K562 (cell line): Measurements from ENCODE around the gene PAX2. TPM values are rescaled to one million over a fixed set of nuclear protein-coding genes. Genes with fewer than 3 reads are reported as not detected.

ENCODE experiments used
- ATAC-seq: fragments of 200-7000 bp; cut with Tn5 transposase; 3 replicates; pipeline ENCODE4 v1.9.1; 2020; ENCODE audit warnings: moderate library complexity
- BruUV-seq: library from RNA; stranded (reverse); fragments of 400-500 nt; replicated peaks from 2 replicates; lab custom pipeline; 2021; lab: Mats Ljungman, UMichigan
- CTCF ChIA-PET: fragments of 300-600 bp; formaldehyde crosslinking; extraction: SDS; loops from one replicate; lab custom pipeline; 2021; ENCODE audit warnings: low intra/inter-chr PET ratio; lab: Yijun Ruan, JAX
- POLR2A ChIA-PET: fragments of 300-600, 350-650 bp; sonication (Branson Sonifier 250); formaldehyde crosslinking; extraction: SDS; loops from one replicate; lab custom pipeline; 2021; ENCODE audit warnings: antibody characterized with exemption, inconsistent platforms; lab: Yijun Ruan, JAX
- DNase-seq, 4 experiments: peaks; one replicate each; pipeline versions ENCODE4 v3.0.0 to v3.0.0-alpha.2; 2011 to 2018; ENCODE audit warnings: low spot score in 3 of 4, mixed read lengths in 3 of 4; ENCODE audit errors: extremely low read depth in 1 of 4
- FAIRE-seq: peaks from 2 replicates; lab custom pipeline; 2011; peaks lifted over from hg19 to GRCh38; lab: Jason Lieb, UNC
- H2AFZ ChIP-seq: 2 replicates; pipeline ENCODE4 v1.6.0; 2011; ENCODE audit warnings: low read depth, low read length, control low read depth, inconsistent platforms
- H3K27ac ChIP-seq: fragments of 200-600 bp; 3 replicates; pipeline ENCODE4 v1.8.0; 2011; ENCODE audit warnings: low read depth, mild to moderate bottlenecking, control low read depth, inconsistent platforms, low read length, moderate library complexity, mixed read lengths; ENCODE audit errors: extremely low read depth
- H3K27me3 ChIP-seq, 2 experiments: fragments of 300-600 bp in 1 of 2; 2 replicates in 1 of 2; 3 replicates in 1 of 2; pipeline versions ENCODE4 v1.6.0 to v1.8.0; 2011; ENCODE audit warnings: inconsistent platforms in 2 of 2, low read length in 2 of 2, mild to moderate bottlenecking in 1 of 2, mixed read lengths in 1 of 2, moderate library complexity in 1 of 2; ENCODE audit not compliant: control insufficient read depth in 2 of 2, insufficient read depth in 2 of 2
- H3K36me3 ChIP-seq: fragments of 300-600 bp; 3 replicates; pipeline ENCODE4 v1.8.0; 2011; ENCODE audit warnings: mild to moderate bottlenecking, low read length, inconsistent platforms; ENCODE audit not compliant: control insufficient read depth, insufficient read depth
- H3K4me1 ChIP-seq, 2 experiments: fragments of 200-600 bp in 1 of 2; replicated peaks in 1 of 2; 2 replicates in 1 of 2; 3 replicates in 1 of 2; pipeline versions ENCODE4 v1.5.1 to v1.8.0; 2011; ENCODE audit warnings: inconsistent platforms in 2 of 2, low read length in 2 of 2, mild to moderate bottlenecking in 1 of 2, mixed read lengths in 1 of 2, moderate library complexity in 1 of 2; ENCODE audit not compliant: control insufficient read depth in 2 of 2, insufficient read depth in 2 of 2
- H3K4me2 ChIP-seq: 2 replicates; pipeline ENCODE4 v1.6.1; 2011; ENCODE audit warnings: low read length, control low read depth, inconsistent platforms, mixed read lengths; ENCODE audit not compliant: insufficient read depth
- H3K4me3 ChIP-seq: fragments of 200-600 bp; sonication (generic), shearing (Covaris generic); 2 replicates; pipeline ENCODE4 v1.5.1; 2016; ENCODE audit warnings: control low read depth, inconsistent platforms
- H3K79me2 ChIP-seq: fragments of 200-600 bp; 3 replicates; pipeline ENCODE4 v1.8.0; 2011; ENCODE audit warnings: low read length, inconsistent platforms; ENCODE audit not compliant: control insufficient read depth, insufficient read depth
- H3K9ac ChIP-seq, 2 experiments: 2 replicates each; pipeline versions ENCODE4 v1.6.0 to v1.6.1; 2011; ENCODE audit warnings: low read depth in 2 of 2, low read length in 2 of 2, control low read depth in 1 of 2, inconsistent platforms in 1 of 2, mild to moderate bottlenecking in 1 of 2, mixed read lengths in 1 of 2; ENCODE audit not compliant: insufficient read depth in 1 of 2
- H3K9me1 ChIP-seq: one replicate; pipeline ENCODE4 v1.6.0; 2011; ENCODE audit warnings: inconsistent platforms, mild to moderate bottlenecking, low read length, moderate library complexity; ENCODE audit not compliant: control insufficient read depth, insufficient read depth
- H3K9me3 ChIP-seq: replicated peaks from 2 replicates; pipeline ENCODE4 v1.5.1; 2011; ENCODE audit warnings: low read depth, low read length, inconsistent platforms; ENCODE audit not compliant: control insufficient read depth, insufficient read depth
- H4K20me1 ChIP-seq: replicated peaks from 2 replicates; pipeline ENCODE4 v1.6.1; 2011; ENCODE audit warnings: low read length, inconsistent platforms, mixed read lengths; ENCODE audit not compliant: control insufficient read depth, insufficient read depth
- BCOR ChIP-seq: fragments of 450-650 bp; IDR thresholded peaks from 2 replicates; pipeline ENCODE4 v1.6.1; 2016
- FOXM1 ChIP-seq, 2 experiments: fragments of 450-650 bp in 1 of 2; sonication (generic) in 1 of 2; formaldehyde crosslinking in 1 of 2; IDR thresholded peaks; 2 replicates each; pipeline versions ENCODE4 v1.6.1 to v1.9.0; 2017 to 2022; ENCODE audit warnings: low read depth in 2 of 2, mild to moderate bottlenecking in 2 of 2, missing genetic modification reagents in 1 of 2, moderate library complexity in 1 of 2
- FOXP1 ChIP-seq: sonication (generic); formaldehyde crosslinking; IDR thresholded peaks from 2 replicates; pipeline ENCODE4 v1.8.0; 2022; ENCODE audit warnings: mild to moderate bottlenecking, missing genetic modification reagents
- GATAD2A ChIP-seq: fragments of 450-650 bp; IDR thresholded peaks from 2 replicates; pipeline ENCODE4 v1.6.1; 2017
- LARP7 ChIP-seq: fragments of 450-650 bp; IDR thresholded peaks from 2 replicates; pipeline ENCODE4 v1.6.1; 2016
- MCM2 ChIP-seq: fragments of 450-650 bp; IDR thresholded peaks from 2 replicates; pipeline ENCODE4 v1.6.1; 2017; ENCODE audit warnings: low read depth, mild to moderate bottlenecking
- MCM3 ChIP-seq: fragments of 450-650 bp; IDR thresholded peaks from 2 replicates; pipeline ENCODE4 v1.6.1; 2016
- NR3C1 ChIP-seq: sonication (generic); formaldehyde crosslinking; IDR thresholded peaks from 2 replicates; pipeline ENCODE4 v1.8.1; 2022; ENCODE audit warnings: missing genetic modification reagents
- OTX1 ChIP-seq: fragments of 450-650 bp; formaldehyde crosslinking; IDR thresholded peaks from 2 replicates; pipeline ENCODE4 v1.4.0; 2022; ENCODE audit warnings: mild to moderate bottlenecking
- POLR2B ChIP-seq: fragments of 450-650 bp; IDR thresholded peaks from 2 replicates; pipeline ENCODE4 v1.6.1; 2018; ENCODE audit warnings: low read depth; ENCODE audit not compliant: partially characterized antibody
- TCFL5 ChIP-seq: fragments of 250-450 bp; sonication (Bioruptor Pico); conservative IDR thresholded peaks from 2 replicates; pipeline ENCODE4 v1.6.1; 2021; ENCODE audit warnings: mild to moderate bottlenecking, moderate library complexity, matching md5 sums
- XRCC5 ChIP-seq: fragments of 200-400 bp; formaldehyde crosslinking; IDR thresholded peaks from 2 replicates; pipeline ENCODE4 v1.6.1; 2017; ENCODE audit warnings: low read depth, mild to moderate bottlenecking, low read length
- ZFP1 ChIP-seq: fragments of 450-650 bp; formaldehyde crosslinking; IDR thresholded peaks from 2 replicates; pipeline ENCODE4 v1.4.0; 2020; ENCODE audit warnings: mild to moderate bottlenecking, mixed read lengths
- ZFP36 ChIP-seq: fragments of 150-350 bp; IDR thresholded peaks from 2 replicates; pipeline ENCODE4 v1.6.1; 2018; ENCODE audit warnings: low read length, low read depth; ENCODE audit not compliant: partially characterized antibody
- WGBS: fragments of 100-300 bp; shearing (Covaris generic); methylation state at CpG from one replicate; pipeline ENCODE4 v1.1.6; 2016; ENCODE audit warnings: low coverage, mixed read lengths; ENCODE audit not compliant: insufficient coverage; ENCODE audit errors: missing lambda C conversion rate; 5-methylcytosine and 5-hydroxymethylcytosine counted together
- in situ Hi-C: fragments of 300-500 bp; cut with MboI; formaldehyde crosslinking; loops from 4 replicates; pipeline ENCODE4 v1.15.0; 2018; ENCODE audit warnings: inconsistent platforms, mixed read lengths
- intact Hi-C: fragments of 100-400 bp; cut with micrococcal nuclease; formaldehyde crosslinking; loops from 2 replicates; pipeline ENCODE4 v1.14.2; 2022
- polyA plus RNA-seq, 8 experiments: library from polyadenylated mRNA; depleted of rRNA in 4 of 8; stranded (reverse) in 5 of 8; unstranded in 3 of 8; fragments of >200 nt; fragmentation: Nextera tagmentation in 2 of 8; fragmentation: Illumina TruSeq in 1 of 8; extraction: Ambion mirVana in 2 of 8; extraction: Trizol in 1 of 8; gene quantifications; 2 replicates each; pipeline versions ENCODE4 v1.2.1 to v1.2.3, GENCODE V29; 2011 to 2014; ENCODE audit warnings: inconsistent platforms in 1 of 8, missing spikeins in 1 of 8
- total RNA-seq, 7 experiments: library from RNA; depleted of rRNA in 6 of 7; stranded (reverse); fragments of >200 nt in 6 of 7; fragmentation: Illumina TruSeq in 2 of 7; extraction: Trizol in 2 of 7; gene quantifications; 2 replicates each; pipeline versions ENCODE4 v1.2.1 to v1.2.3, GENCODE V29; 2011 to 2021; ENCODE audit warnings: low replicate concordance in 1 of 7

Gene PAX2
- total and polyA plus RNA-seq, 9 of the 15 experiments (the other 6 are each of a cell fraction or from before 2014, with no cell fraction given), result not detected

- H3K4me1 ChIP-seq, result no peaks in the 10 kb centered on the region
- no peaks in the 10 kb centered on the region for H3K9me3 ChIP-seq
- ChIA-PET POLR2A (no interaction called here), CTCF (no interaction called here)
- no peak overlapping the region for H3K27ac ChIP-seq
- in situ Hi-C loops (no loop called here), intact Hi-C loops (loop anchor here (10.0 kb wide), 1 partner anchor 114 kb away; no protein-coding TSS in a partner anchor)
- FAIRE-seq, result no peak
- no peak for DNase-seq
- peaks cover 8 to 36% of the 10 kb centered on the region in 2 experiments; a peak in 3 of 5 replicates for H3K27me3 ChIP-seq
- no peaks in the 10 kb centered on the region; the same call in 1 of the 2 replicates for H4K20me1 ChIP-seq
- ATAC-seq, result no peak
- no peak overlapping the region for H2AFZ ChIP-seq
- no peaks in the 10 kb centered on the region for H3K79me2 ChIP-seq
- H3K36me3 ChIP-seq, result no peaks in the 10 kb centered on the region
- no peak for TF ChIP-seq LARP7
- no peak for TF ChIP-seq FOXP1 (CRISPR knock-in tag)
- no peak for TF ChIP-seq POLR2B
- TF ChIP-seq ZFP1 (CRISPR knock-in tag), result no peak
- no peak overlapping the region for H3K9ac ChIP-seq
- BruUV-seq, result no TSS peak
- no peak overlapping the region for H3K4me2 ChIP-seq
- H3K9me1 ChIP-seq, result no peaks in the 10 kb centered on the region
- WGBS, result 0% methylated on average over 5 of the region's 5 CpGs
- H3K4me3 ChIP-seq, result no peak overlapping the region
Measured at GRCh38 chr10:100760726-100761125, 15.3 kb downstream of the PAX2 start.

- no peak overlapping the region for H3K9ac ChIP-seq
- no TSS peak for BruUV-seq
- no peaks in the 10 kb centered on the region for H3K9me1 ChIP-seq
- H3K9me3 ChIP-seq, result no peaks in the 10 kb centered on the region
- intact Hi-C loops (loop anchor here (10.0 kb wide), 1 partner anchor 114 kb away; no protein-coding TSS in a partner anchor), in situ Hi-C loops (no loop called here)
- no peak overlapping the region for H3K4me3 ChIP-seq
- no peaks in the 10 kb centered on the region for H3K79me2 ChIP-seq
- H3K27ac ChIP-seq, result no peak overlapping the region
- no peak overlapping the region for H3K4me2 ChIP-seq
- ATAC-seq (no peak), FAIRE-seq (no peak), DNase-seq (no peak)
- ChIA-PET CTCF (no interaction called here), POLR2A (no interaction called here)
- 2% methylated on average over 5 of the region's 7 CpGs for WGBS
- no peaks in the 10 kb centered on the region for H3K36me3 ChIP-seq
- TF ChIP-seq OTX1 (CRISPR knock-in tag) (no peak), ZFP36 (no peak), GATAD2A (no peak), NR3C1 (CRISPR knock-in tag) (no peak), TCFL5 (CRISPR knock-in tag) (no peak), MCM3 (no peak), BCOR (no peak), XRCC5 (no peak), MCM2 (no peak), FOXM1 (IDR thresholded peaks at IDR 0.05; ENCODE audit: low read depth) (no peak), FOXM1 (CRISPR knock-in tag; IDR thresholded peaks at IDR 0.05; ENCODE audit: low read depth) (no peak)
- H3K4me1 ChIP-seq, result no peaks in the 10 kb centered on the region
- no peak overlapping the region for H2AFZ ChIP-seq
- H4K20me1 ChIP-seq, result no peaks in the 10 kb centered on the region; the same call in 1 of the 2 replicates
- H3K27me3 ChIP-seq, result peaks cover 8 to 36% of the 10 kb centered on the region in 2 experiments; a peak in 3 of 5 replicates
Measured at GRCh38 chr10:100761191-100761590, 15.8 kb downstream of the PAX2 start.
